Epithelial cell of proximal tubule (primary cell): Measurements from ENCODE around the gene WARS2. TPM values are rescaled to one million over a fixed set of nuclear protein-coding genes. Genes with fewer than 3 reads are reported as not detected.
A peak's percentile ranks its signal among the peaks of the same experiment; 100 is the strongest.

Source experiments
- DNase-seq: peaks from one replicate; pipeline ENCODE4 v3.0.0-alpha.2; 2011; ENCODE audit warnings: low read depth
- H3K4me3 ChIP-seq: 2 replicates; pipeline ENCODE4 v1.5.1; 2011; ENCODE audit warnings: low read depth, mild to moderate bottlenecking, low read length
- total RNA-seq: library from RNA; depleted of rRNA; stranded (reverse); fragments of >200 nt; gene quantifications from 2 replicates; pipeline ENCODE4 v1.2.3, GENCODE V29; 2015
- TF ChIP-seq, protein P1 (sequence below): conservative IDR thresholded peaks from 2 replicates; pipeline ENCODE4 v1.5.1; 2012; ENCODE audit warnings: low read depth, mild to moderate bottlenecking, low read length

Gene WARS2
- total RNA-seq, 1 donor from 2014 or later = 14.8 TPM

- no peak overlapping the region for H3K4me3 ChIP-seq
- TF ChIP-seq, protein P1, sequence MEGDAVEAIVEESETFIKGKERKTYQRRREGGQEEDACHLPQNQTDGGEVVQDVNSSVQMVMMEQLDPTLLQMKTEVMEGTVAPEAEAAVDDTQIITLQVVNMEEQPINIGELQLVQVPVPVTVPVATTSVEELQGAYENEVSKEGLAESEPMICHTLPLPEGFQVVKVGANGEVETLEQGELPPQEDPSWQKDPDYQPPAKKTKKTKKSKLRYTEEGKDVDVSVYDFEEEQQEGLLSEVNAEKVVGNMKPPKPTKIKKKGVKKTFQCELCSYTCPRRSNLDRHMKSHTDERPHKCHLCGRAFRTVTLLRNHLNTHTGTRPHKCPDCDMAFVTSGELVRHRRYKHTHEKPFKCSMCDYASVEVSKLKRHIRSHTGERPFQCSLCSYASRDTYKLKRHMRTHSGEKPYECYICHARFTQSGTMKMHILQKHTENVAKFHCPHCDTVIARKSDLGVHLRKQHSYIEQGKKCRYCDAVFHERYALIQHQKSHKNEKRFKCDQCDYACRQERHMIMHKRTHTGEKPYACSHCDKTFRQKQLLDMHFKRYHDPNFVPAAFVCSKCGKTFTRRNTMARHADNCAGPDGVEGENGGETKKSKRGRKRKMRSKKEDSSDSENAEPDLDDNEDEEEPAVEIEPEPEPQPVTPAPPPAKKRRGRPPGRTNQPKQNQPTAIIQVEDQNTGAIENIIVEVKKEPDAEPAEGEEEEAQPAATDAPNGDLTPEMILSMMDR = no peak
- no peak for DNase-seq
These were observed 124.9 kb downstream of the WARS2 start for GRCh38 chr1:119015547-119015946.

- DNase-seq = no peak
- TF ChIP-seq, protein P1 = no peak
- no peak overlapping the region for H3K4me3 ChIP-seq
These were observed 128.1 kb downstream of the WARS2 start for GRCh38 chr1:119012383-119012782.

GRCh38 chr1:119011706-119012105, 128.7 kb downstream of the WARS2 start:
- H3K4me3 ChIP-seq = no peak overlapping the region
- no peak for DNase-seq
- TF ChIP-seq, protein P1 = no peak

DNA sequence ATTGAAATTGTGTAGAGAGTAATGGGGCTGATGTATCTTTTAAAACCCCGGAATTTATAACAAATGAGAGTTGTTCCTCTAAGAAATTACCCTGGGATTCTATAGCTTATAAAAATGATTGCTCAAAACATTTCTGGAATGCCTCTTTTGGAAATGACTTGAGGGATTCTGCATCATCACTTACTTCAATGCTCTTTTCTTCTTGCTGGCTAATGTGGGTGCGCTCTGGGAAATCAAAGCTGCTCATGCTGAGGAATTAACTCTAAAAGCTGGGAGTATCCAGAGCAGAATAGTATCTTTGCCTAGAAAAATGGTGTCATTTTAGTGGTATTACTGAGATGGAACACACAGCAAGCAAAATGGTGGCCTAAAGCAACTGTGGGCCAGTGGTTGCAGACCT, 129.3 kb downstream of the WARS2 start:
- no peak overlapping the region for H3K4me3 ChIP-seq
- TF ChIP-seq, protein P1 = no peak
- DNase-seq = no peak

DNA sequence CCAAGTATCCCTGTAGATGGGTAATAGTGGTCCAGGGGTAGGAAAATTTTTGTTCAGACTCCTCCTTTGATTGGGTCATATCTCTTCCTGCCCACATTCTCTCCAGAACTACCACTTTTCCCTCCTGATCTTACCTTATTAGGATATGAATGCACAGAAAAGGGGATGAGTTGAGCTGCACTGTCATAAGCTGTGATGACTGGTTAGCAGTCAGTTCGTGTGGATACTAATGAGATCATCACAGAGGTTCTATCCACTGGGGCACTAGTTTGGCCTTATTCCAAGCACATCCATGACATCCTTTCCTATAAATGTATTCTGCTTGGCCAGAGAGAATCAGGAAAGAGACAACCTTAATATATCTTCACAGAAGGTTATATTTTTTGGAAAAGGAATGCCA, 130.3 kb downstream of the WARS2 start:
- TF ChIP-seq, protein P1 = no peak
- H3K4me3 ChIP-seq = no peak overlapping the region
- DNase-seq = no peak

DNA sequence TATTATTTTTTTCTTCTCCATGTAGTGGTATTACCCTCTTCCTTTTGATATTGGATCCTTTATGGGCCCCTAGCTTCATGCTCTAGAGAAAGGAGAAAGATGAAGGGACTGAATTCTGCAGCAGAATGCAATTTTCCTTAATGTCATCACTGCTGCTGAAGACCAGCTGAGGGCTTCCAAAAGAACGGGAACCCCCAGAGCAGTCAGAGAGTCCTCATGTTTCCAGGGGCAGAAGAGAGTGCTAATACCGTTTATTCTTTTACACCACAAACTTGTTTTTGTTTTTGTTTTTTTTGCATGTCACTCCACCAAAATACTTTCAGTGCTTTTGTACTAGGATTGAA, 131.2 kb downstream of the WARS2 start:
- no peak overlapping the region for H3K4me3 ChIP-seq
- no peak for DNase-seq
- TF ChIP-seq, protein P1 = no peak

GRCh38 chr1:119008483-119009311, 131.8 kb downstream of the WARS2 start:
- peak overlapping the region; percentile 52 for H3K4me3 ChIP-seq
- peak; percentile 45 for DNase-seq
- TF ChIP-seq, protein P1 = peak; percentile 74
